Mesendoderm (in vitro differentiated cells): ENCODE data around the gene LTA.
"Not testable (repeated sequence)": the region's sequence is repeated elsewhere in the genome, so short reads cannot be mapped to it uniquely, and the experiment has no call there.

Experiments used
- DNase-seq: peaks from one replicate; pipeline ENCODE4 v3.0.0; 2013
- H2AK5ac ChIP-seq: 2 replicates; pipeline ENCODE4 v1.6.1; 2013; ENCODE audit warnings: low read length, inconsistent platforms
- H2BK120ac ChIP-seq: 2 replicates; pipeline ENCODE4 v1.6.1; 2013; ENCODE audit warnings: low read depth, mild to moderate bottlenecking, low read length, moderate library complexity, mixed read lengths
- H2BK15ac ChIP-seq: replicated peaks from 2 replicates; pipeline ENCODE4 v1.6.1; 2013; ENCODE audit warnings: low read depth, mild to moderate bottlenecking, moderate library complexity
- H2BK5ac ChIP-seq: 2 replicates; pipeline ENCODE4 v1.6.1; 2013; ENCODE audit warnings: low read length, inconsistent platforms
- H3K18ac ChIP-seq: 2 replicates; pipeline ENCODE4 v1.6.1; 2013; ENCODE audit warnings: mild to moderate bottlenecking, low read length, mixed read lengths
- H3K23ac ChIP-seq: one replicate; pipeline ENCODE4 v1.6.1; 2013; ENCODE audit warnings: low read length
- H3K27ac ChIP-seq: 2 replicates; pipeline ENCODE4 v1.5.1; 2013; ENCODE audit warnings: low read depth, mild to moderate bottlenecking, inconsistent platforms, low read length, moderate library complexity
- H3K27me3 ChIP-seq: 2 replicates; pipeline ENCODE4 v1.6.1; 2013; ENCODE audit warnings: low read length, control low read depth, mild to moderate bottlenecking, inconsistent platforms; ENCODE audit not compliant: insufficient read depth, poor library complexity
- H3K36me3 ChIP-seq: 2 replicates; pipeline ENCODE4 v1.6.1; 2013; ENCODE audit warnings: low read length, inconsistent platforms; ENCODE audit not compliant: control insufficient read depth, insufficient read depth
- H3K4ac ChIP-seq: one replicate; pipeline ENCODE4 v1.6.1; 2013; ENCODE audit warnings: low read depth, mild to moderate bottlenecking, low read length, moderate library complexity
- H3K4me1 ChIP-seq: 2 replicates; pipeline ENCODE4 v1.6.1; 2013; ENCODE audit warnings: low read depth, low read length, inconsistent platforms; ENCODE audit not compliant: control insufficient read depth
- H3K4me2 ChIP-seq: 2 replicates; pipeline ENCODE4 v1.6.1; 2013; ENCODE audit warnings: low read length
- H3K4me3 ChIP-seq: 2 replicates; pipeline ENCODE4 v1.5.1; 2013; ENCODE audit warnings: mild to moderate bottlenecking, low read length
- H3K56ac ChIP-seq: one replicate; pipeline ENCODE4 v1.6.1; 2013; ENCODE audit warnings: low read length
- H3K79me1 ChIP-seq: 2 replicates; pipeline ENCODE4 v1.6.1; 2013; ENCODE audit warnings: low read length, inconsistent platforms
- H3K79me2 ChIP-seq: 2 replicates; pipeline ENCODE4 v1.6.1; 2013; ENCODE audit warnings: mild to moderate bottlenecking, low read length; ENCODE audit not compliant: control insufficient read depth, insufficient read depth
- H3K9ac ChIP-seq: 2 replicates; pipeline ENCODE4 v1.6.1; 2013; ENCODE audit warnings: low read length, inconsistent platforms
- H4K5ac ChIP-seq: one replicate; pipeline ENCODE4 v1.6.1; 2013; ENCODE audit warnings: low read length
- H4K8ac ChIP-seq: one replicate; pipeline ENCODE4 v1.6.1; 2013; ENCODE audit warnings: low read depth, mild to moderate bottlenecking, control low read depth, low read length, moderate library complexity
- whole genome bisulfite sequencing: extraction: QIAGEN DNeasy Blood & Tissue Kit; methylation state at CpG from one replicate; pipeline ENCODE4 v1.1.7; 2013; ENCODE audit warnings: low lambda C conversion rate, missing lambda C conversion rate; ENCODE audit not compliant: insufficient coverage; ENCODE audit errors: extremely low coverage; 5-methylcytosine and 5-hydroxymethylcytosine counted together

LTA gene

GRCh38 chr6:31586008-31586407 lies 13.9 kb downstream of the LTA start, which contains the start of gene LST1:
TSS of gene LST1 (plus strand) at chr6:31586277. CDS start at chr6:31587300, 1,023 bp downstream.
- peaks cover 3% of the 10 kb centered on the region for H3K4me1 ChIP-seq
- H2BK120ac ChIP-seq: no peak within 1 kb of the TSS
- H3K79me1 ChIP-seq: no peaks in the 10 kb centered on the region
- no peak within 1 kb of the TSS for H3K9ac ChIP-seq
- no peak within 1 kb of the TSS for H3K4ac ChIP-seq
- no peak within 1 kb of the TSS for H2BK15ac ChIP-seq
- H2AK5ac ChIP-seq: no peak within 1 kb of the TSS
- no peak within 1 kb of the TSS for H3K56ac ChIP-seq
- H3K36me3 ChIP-seq: no peaks in the 10 kb centered on the region
- H2BK5ac ChIP-seq: no peak within 1 kb of the TSS
- no peak within 1 kb of the TSS for H3K27ac ChIP-seq
- WGBS: no CpG with 5 or more reads among the region's 1 CpG
- no peak within 1 kb of the TSS for H4K8ac ChIP-seq
- H3K4me3 ChIP-seq: no peak within 1 kb of the TSS
- H3K18ac ChIP-seq: no peak within 1 kb of the TSS
- no peaks in the 10 kb centered on the region for H3K79me2 ChIP-seq
- H4K5ac ChIP-seq: no peak within 1 kb of the TSS
- H3K4me2 ChIP-seq: no peak within 1 kb of the TSS
- DNase-seq: no peak
- H3K27me3 ChIP-seq: no peaks in the 10 kb centered on the region
- no peak within 1 kb of the TSS for H3K23ac ChIP-seq

- Histone ChIP-seq H3K4me3 (no peak overlapping the region), H3K56ac (no peak overlapping the region), H3K4ac (no peak overlapping the region), H2BK15ac (no peak overlapping the region), H2BK5ac (no peak overlapping the region), H3K23ac (no peak overlapping the region), H3K79me1 (no peaks in the 10 kb centered on the region), H3K36me3 (no peaks in the 10 kb centered on the region), H3K79me2 (no peaks in the 10 kb centered on the region), H3K27me3 (no peaks in the 10 kb centered on the region), H3K9ac (no peak overlapping the region), H2BK120ac (no peak overlapping the region), H2AK5ac (no peak overlapping the region), H3K4me1 (peaks cover 2% of the 10 kb centered on the region), H3K18ac (no peak overlapping the region), H3K27ac (no peak overlapping the region), H3K4me2 (no peak overlapping the region), H4K5ac (no peak overlapping the region), H4K8ac (no peak overlapping the region)
- WGBS: no CpG with 5 or more reads among the region's 9 CpGs
- no peak for DNase-seq
Observed at GRCh38 chr6:31586599-31587281, 14.7 kb downstream of the LTA start.

GRCh38 chr6:31587791-31588777 lies 16.0 kb downstream of the LTA start:
- H3K4ac ChIP-seq: no peak overlapping the region
- H2BK15ac ChIP-seq: no peak overlapping the region
- H3K27me3 ChIP-seq: no peaks in the 10 kb centered on the region
- no peak overlapping the region for H3K56ac ChIP-seq
- no peak overlapping the region for H3K27ac ChIP-seq
- no peak overlapping the region for H2BK120ac ChIP-seq
- no CpG with 5 or more reads among the region's 12 CpGs for WGBS
- H3K79me2 ChIP-seq: no peaks in the 10 kb centered on the region
- H3K79me1 ChIP-seq: no peaks in the 10 kb centered on the region
- H3K36me3 ChIP-seq: no peaks in the 10 kb centered on the region
- no peak overlapping the region for H4K5ac ChIP-seq
- no peak overlapping the region for H2AK5ac ChIP-seq
- no peaks in the 10 kb centered on the region for H3K4me1 ChIP-seq
- no peak overlapping the region for H3K4me3 ChIP-seq
- no peak overlapping the region for H3K9ac ChIP-seq
- H4K8ac ChIP-seq: no peak overlapping the region
- no peak overlapping the region for H2BK5ac ChIP-seq
- peak overlapping the region; percentile 80 for H3K23ac ChIP-seq
- no peak overlapping the region for H3K18ac ChIP-seq
- no peak overlapping the region for H3K4me2 ChIP-seq
- no peak for DNase-seq

- Histone ChIP-seq H2BK5ac (no peak overlapping the region), H2AK5ac (no peak overlapping the region), H3K79me2 (no peaks in the 10 kb centered on the region), H3K23ac (no peak overlapping the region), H3K79me1 (no peaks in the 10 kb centered on the region), H3K27me3 (no peaks in the 10 kb centered on the region), H3K9ac (no peak overlapping the region), H4K8ac (no peak overlapping the region), H2BK15ac (no peak overlapping the region), H3K36me3 (no peaks in the 10 kb centered on the region), H3K4me1 (no peaks in the 10 kb centered on the region), H3K4ac (no peak overlapping the region), H4K5ac (no peak overlapping the region), H3K4me3 (no peak overlapping the region), H3K4me2 (no peak overlapping the region), H2BK120ac (no peak overlapping the region), H3K56ac (no peak overlapping the region), H3K18ac (no peak overlapping the region), H3K27ac (no peak overlapping the region)
- DNase-seq: no peak
- no CpG with 5 or more reads among the region's 9 CpGs for WGBS
Observed at GRCh38 chr6:31588871-31589650, 17.0 kb downstream of the LTA start.

GRCh38 chr6:31590691-31591090 lies 18.6 kb downstream of the LTA start:
- H2BK5ac ChIP-seq, H3K79me1 ChIP-seq, H3K4ac ChIP-seq, H3K27me3 ChIP-seq, H2BK15ac ChIP-seq, H3K36me3 ChIP-seq, H3K79me2 ChIP-seq, H3K4me1 ChIP-seq, H3K23ac ChIP-seq, H3K27ac ChIP-seq, H3K4me3 ChIP-seq, H4K8ac ChIP-seq, H4K5ac ChIP-seq, H3K18ac ChIP-seq, H2AK5ac ChIP-seq, H3K9ac ChIP-seq, H2BK120ac ChIP-seq, DNase-seq, H3K56ac ChIP-seq, H3K4me2 ChIP-seq: not testable (repeated sequence)
- no CpG with 5 or more reads among the region's 5 CpGs for WGBS
